ENCODE data around the gene CTDSPL2.
"Not testable (repeated sequence)": the region's sequence is repeated elsewhere in the genome, so short reads cannot be mapped to it uniquely, and the experiment has no call there.

Gene CTDSPL2

DNA sequence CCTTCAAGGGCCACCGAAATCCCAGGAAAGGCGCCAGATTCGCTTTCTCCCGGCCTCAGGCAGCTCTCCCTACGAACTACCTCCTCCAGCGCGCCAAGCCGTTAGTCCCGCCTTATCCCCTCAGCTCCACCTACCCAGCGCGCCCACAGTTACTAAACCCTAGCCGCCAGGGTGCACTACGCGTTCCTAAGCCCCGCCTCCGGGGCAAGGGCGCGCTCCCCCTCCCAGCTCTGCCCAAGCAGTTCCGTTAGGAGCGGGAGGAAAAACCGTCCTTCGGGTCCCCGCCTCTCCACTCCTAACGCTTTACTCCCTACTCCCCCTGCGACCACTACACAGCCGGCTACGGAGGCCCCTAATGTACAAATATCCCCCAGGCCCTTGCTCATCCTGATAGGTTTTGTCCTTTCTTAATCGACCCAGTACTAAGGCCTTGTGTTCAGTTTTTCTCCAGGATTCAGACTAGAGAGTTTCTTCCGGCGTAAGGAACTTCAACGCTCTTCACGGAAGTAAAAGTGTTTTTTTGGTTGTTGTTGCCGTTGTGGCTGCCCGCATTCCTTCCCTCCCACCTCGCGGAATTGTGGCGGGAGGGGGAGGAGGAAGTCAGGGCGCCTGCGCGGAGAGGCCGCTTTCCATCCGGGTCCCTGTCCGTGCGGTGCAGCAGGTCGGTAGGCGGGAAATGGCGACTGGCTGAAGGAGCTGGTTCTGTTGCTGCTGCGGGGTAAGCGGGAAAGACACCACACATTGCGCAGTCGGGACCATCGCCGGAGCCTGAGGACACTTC is at the start of gene CTDSPL2:
CTDSPL2 (plus strand) TSS at position 655 of the 781 bp plus-strand sequence. CDS start 31,386 bp downstream, outside the sequence.
- DNase-seq = peak; percentile 82 to 99 (median 96)

DNA sequence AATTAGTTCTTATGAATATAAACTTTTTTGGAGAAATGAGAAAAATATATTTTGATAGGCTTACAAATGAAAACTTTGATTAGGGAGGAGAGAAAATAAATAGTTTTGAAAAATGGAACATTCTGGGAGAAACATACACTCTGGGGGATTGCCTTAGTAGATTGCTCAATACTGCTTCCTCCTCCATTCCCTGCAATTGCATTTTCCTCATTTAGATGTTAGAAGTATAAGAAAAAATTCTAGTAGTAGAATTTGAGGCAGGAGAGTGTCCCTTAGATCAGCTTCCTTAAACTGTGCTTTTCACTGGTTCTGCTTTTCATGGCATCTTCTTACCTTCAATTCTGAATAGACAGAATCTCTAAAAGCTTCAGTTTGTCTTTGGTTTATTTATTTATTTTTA is 46.2 kb upstream of the CTDSPL2 start:
- no peak for DNase-seq

- DNase-seq = no peak
Observed at GRCh38 chr15:44385344-44385942, 42.0 kb upstream of the CTDSPL2 start.

DNA sequence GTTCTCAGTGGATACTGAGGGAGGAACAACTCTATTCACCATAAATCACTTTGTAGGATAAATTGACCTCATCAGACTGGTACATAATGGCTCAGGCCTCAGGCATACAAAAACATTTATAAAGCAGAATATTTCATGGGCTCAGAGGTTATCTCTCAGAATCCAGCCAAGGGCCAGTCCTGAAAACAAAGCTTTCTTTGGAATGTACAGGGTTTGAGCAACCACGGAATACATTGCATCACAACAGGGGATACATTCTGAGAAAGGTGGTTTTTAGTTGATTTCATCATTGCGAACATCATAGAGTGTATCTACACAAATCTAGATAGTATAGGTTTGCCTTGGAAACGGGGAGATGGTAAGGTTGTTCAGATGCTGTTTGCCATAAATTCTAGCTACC is 33.4 kb upstream of the CTDSPL2 start:
- DNase-seq = no peak

DNA sequence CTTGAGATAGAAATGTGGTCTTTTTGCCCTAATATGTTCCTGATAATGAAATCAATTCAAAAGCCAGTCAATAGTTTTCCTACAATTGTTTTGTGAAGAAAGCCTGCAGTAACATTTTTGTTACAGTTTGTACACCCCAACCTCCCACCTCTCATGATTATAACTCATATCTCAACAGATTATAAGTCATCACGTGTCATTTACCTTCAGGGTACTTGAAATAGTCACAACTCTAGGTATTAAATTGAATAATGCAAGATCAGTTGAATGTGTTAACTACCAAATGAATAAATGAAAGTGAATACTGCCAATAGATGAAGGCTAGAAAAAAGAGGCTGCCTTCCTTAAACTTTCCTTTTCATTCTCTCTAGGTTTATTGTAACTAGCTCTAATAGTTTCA is 32.9 kb upstream of the CTDSPL2 start:
- DNase-seq = no peak

DNA sequence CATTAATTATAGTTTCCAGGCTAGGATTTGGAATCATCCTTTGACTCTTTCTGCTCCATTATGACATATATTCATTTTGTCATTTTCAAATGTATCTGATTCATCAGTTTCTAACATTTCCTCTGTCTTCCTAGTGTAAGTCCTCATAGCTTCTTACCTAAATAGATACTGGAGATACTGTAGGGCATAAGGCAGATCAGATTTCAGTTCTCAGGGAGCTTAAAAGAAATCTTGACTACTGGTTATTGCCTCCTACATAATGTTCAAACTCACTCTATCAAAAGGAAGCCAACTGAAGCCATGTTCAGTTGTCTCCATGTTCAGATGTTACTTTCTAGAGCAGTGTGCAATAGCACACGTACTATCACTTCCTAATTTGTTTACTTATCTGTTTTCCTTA is 29.6 kb upstream of the CTDSPL2 start:
- no peak for DNase-seq

- DNase-seq = no peak
Observed at GRCh38 chr15:44414001-44414400, 13.4 kb upstream of the CTDSPL2 start.

DNA sequence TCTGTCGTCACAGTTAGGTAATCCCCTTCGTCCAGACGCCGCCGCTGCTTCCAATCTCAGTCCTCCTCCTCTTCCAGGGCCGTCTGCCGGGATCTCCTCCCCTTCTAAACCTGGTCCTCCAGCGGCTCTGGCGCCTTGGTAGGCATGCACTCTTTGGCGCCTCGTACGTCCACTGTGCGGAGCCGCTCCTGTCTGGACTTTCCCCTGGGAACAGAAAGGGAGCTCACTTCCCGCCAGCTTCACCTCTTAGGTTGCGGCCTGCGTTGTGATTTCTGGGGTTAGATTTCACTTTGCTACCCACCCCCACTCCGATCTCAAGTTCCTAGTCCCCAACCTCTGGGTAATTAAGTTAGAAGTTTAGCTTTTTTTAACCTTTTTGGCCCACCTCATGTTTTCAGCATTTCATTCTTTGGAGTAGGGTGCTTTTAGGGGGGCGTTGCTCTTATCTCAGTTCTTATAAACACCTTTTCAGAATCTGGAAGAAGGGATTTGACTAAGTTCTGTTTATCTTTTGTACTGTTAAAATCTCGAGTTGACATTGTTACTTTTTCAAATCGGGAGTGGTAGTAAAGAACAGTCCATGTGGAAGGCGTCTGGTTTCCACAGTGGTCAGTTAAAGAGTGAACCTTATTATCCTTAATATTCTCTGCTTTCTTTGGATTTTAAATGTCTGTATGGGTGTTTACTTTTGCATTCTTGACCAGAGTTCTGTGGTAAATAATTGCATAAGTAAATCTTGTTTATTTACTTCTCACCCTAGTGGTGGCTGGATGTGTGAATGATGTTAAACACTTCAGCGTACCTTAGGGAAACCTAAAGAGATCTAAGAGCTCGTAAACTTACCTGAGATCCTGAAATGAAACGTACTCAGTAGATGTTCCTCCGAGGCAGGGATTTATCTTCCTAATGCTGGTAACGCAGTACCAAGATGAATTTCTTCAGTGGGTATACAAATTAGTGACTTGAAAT is 611 bp downstream of the CTDSPL2 start:
- peak in 4 of 58 donors; percentile 36 to 74 (median 69) for DNase-seq

DNA sequence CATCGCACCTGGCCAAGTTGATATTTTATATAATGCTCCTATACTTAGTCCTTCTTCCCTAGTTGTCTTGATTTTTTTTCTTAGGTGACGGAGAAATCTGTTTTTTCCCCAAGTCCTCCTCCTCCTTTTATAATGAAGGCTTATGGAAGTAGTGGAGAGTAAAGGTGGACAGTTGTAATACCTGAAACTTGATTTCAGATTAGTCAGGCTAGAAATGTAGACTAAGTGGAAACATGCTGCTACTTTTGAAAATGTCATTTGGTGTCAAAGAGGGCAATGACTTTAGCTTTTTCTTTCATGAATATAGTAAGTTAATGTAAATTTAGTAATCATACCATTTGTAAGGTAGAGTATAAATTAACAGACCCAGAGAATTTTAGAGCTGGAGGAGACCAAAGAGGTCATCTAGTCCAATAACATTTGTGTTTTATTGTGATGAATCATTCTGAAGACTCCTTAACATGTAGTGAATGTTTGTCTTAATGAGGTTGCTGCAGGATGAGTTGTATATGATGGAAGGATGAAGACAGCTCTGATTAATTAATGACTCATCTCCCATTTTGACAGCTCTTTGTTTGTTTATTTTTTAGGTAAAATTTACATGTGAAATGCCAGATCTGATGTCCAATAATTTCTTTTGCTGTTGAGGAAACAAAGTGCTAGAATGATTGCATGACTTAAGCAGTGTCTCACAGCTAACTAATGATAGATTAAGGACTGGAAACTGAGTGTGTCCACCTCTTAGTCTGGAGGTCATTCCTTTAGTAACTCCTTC is 8.7 kb downstream of the CTDSPL2 start:
- DNase-seq = no peak

DNA sequence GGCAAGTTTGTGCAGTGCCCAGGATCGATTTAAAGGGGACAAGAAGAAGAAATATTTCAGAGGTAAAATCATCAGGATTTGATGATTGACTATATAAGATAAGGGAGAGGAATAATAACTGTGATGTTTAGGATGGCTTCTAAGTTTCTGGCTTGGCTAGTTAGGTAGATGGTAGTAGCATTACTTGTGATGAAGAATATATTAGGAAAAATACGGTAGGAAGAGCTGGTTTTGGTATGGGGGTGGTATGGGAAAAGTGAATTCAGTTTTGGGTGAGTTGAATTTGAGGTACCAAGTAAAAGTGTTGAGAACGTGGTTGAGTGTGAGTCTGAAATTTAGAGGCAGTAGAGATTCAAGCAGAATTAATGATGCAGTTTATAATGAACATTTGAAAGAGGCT is 11.0 kb downstream of the CTDSPL2 start:
- DNase-seq = no peak

- DNase-seq = no peak
Observed at GRCh38 chr15:44441095-44441501, 13.7 kb downstream of the CTDSPL2 start.

GRCh38 chr15:44443515-44443914 is 16.1 kb downstream of the CTDSPL2 start:
- DNase-seq = no peak

DNA sequence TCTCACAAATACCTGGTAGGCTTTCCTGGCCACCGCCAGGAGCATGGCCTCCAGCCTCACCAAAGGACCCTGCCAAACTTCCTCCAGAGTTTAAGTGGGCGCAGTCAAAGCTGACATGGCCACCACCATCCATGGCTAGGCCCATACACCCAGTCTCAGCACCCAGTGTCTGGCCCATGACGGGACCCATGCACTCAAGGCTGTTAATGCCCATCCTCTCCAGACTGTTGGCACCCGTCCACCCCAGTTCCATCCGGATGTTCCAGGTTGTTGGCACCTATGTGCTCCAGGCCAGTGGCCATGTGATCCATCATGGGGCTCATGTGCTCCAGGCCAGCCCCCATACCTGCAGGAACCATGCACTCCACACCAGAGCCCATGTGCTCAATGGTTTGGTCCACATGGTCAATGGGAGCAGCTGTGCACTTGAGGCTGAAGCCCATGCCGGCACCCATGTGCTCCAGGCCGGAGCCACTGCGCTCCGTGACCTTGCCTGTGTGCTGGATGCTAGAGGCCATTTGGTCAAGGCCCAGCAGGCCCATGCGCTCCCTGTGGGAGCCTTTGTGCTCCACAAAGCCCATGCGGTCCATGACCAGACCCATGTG is 20.4 kb downstream of the CTDSPL2 start:
- no peak for DNase-seq

GRCh38 chr15:44450172-44450571 is 22.7 kb downstream of the CTDSPL2 start:
- no peak for DNase-seq

- not testable (repeated sequence) for DNase-seq
Observed at GRCh38 chr15:44453578-44454283, 26.3 kb downstream of the CTDSPL2 start.

DNA sequence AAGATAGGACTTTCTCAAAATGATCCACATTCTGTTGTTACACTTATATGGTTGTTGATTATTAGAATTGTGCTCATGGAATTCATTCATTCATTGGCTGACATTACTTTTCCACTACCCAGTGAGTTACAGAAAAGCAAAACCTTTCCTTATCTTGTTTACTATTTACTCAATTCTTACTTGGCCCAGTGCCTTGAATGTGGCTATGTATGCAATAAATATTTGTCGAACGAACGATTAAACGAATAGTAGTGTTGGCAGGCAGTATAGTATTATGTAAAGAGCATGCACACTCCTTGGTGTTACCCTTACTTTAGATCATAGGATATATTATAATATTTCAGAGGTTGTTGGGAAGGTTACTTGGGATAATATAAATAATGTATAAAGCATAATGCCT is 31.0 kb downstream of the CTDSPL2 start:
- no peak for DNase-seq

- no peak for DNase-seq
Observed at GRCh38 chr15:44468709-44469385, 41.4 kb downstream of the CTDSPL2 start.

GRCh38 chr15:44471885-44472455 is 44.5 kb downstream of the CTDSPL2 start:
- no peak for DNase-seq

- no peak for DNase-seq
Observed at GRCh38 chr15:44479343-44479742, 51.9 kb downstream of the CTDSPL2 start.
